Measurements from ENCODE around the gene SPATA45. TPM values are rescaled to one million over a fixed set of nuclear protein-coding genes. Genes with fewer than 3 reads are reported as not detected.

SPATA45 gene
- total and polyA plus RNA-seq, 2 of the 13 experiments (the other 11 are each of a cell fraction or from before 2014, with no cell fraction given): 0.17 to 0.64 TPM

DNA sequence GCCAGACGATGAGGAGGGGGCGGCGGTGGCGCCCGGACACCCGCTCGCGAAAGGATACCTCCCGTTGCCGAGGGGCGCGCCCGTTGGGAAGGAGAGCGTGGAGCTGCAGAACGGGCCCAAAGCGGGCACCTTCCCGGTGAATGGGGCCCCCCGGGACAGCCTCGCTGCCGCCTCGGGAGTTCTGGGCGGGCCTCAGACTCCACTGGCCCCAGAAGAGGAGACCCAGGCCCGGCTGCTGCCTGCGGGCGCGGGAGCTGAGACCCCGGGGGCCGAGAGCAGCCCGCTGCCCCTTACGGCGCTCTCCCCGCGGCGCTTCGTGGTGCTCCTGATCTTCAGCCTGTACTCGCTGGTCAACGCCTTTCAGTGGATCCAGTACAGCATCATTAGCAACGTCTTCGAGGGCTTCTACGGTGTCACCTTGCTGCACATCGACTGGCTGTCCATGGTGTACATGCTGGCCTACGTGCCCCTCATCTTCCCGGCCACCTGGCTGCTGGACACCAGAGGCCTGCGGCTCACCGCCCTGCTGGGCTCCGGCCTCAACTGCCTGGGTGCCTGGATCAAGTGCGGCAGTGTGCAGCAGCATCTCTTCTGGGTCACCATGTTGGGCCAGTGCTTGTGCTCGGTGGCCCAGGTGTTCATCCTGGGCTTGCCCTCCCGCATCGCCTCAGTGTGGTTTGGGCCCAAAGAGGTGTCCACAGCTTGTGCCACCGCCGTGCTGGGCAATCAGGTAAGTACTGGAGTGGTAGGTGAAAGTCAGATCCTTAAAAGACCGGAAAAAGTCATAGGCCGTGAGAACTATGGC, 11.2 kb upstream of the SPATA45 start (continued):
- TF ChIP-seq, protein P1, sequence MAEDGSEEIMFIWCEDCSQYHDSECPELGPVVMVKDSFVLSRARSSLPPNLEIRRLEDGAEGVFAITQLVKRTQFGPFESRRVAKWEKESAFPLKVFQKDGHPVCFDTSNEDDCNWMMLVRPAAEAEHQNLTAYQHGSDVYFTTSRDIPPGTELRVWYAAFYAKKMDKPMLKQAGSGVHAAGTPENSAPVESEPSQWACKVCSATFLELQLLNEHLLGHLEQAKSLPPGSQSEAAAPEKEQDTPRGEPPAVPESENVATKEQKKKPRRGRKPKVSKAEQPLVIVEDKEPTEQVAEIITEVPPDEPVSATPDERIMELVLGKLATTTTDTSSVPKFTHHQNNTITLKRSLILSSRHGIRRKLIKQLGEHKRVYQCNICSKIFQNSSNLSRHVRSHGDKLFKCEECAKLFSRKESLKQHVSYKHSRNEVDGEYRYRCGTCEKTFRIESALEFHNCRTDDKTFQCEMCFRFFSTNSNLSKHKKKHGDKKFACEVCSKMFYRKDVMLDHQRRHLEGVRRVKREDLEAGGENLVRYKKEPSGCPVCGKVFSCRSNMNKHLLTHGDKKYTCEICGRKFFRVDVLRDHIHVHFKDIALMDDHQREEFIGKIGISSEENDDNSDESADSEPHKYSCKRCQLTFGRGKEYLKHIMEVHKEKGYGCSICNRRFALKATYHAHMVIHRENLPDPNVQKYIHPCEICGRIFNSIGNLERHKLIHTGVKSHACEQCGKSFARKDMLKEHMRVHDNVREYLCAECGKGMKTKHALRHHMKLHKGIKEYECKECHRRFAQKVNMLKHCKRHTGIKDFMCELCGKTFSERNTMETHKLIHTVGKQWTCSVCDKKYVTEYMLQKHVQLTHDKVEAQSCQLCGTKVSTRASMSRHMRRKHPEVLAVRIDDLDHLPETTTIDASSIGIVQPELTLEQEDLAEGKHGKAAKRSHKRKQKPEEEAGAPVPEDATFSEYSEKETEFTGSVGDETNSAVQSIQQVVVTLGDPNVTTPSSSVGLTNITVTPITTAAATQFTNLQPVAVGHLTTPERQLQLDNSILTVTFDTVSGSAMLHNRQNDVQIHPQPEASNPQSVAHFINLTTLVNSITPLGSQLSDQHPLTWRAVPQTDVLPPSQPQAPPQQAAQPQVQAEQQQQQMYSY (CRISPR knock-in tag; IDR thresholded peaks at IDR 0.05): no peak
- no peak for TF ChIP-seq BRCA1 (CRISPR knock-in tag; IDR thresholded peaks at IDR 0.05)
- TF ChIP-seq CCDC6 (CRISPR knock-in tag; IDR thresholded peaks at IDR 0.05): 0 out of 2 replicates have a peak, but pooled peaks have one; percentile 68
- TF ChIP-seq ZNF746 (CRISPR knock-in tag; IDR thresholded peaks at IDR 0.05): no peak
- TF ChIP-seq ZBTB38 (CRISPR knock-in tag; IDR thresholded peaks at IDR 0.05): 0 out of 2 replicates have a peak, but pooled peaks have one; percentile 1
- TF ChIP-seq ZNF549 (CRISPR knock-in tag; IDR thresholded peaks at IDR 0.05): no peak
- no peak for TF ChIP-seq LCORL (IDR thresholded peaks at IDR 0.05)
- 0 out of 2 replicates have a peak, but pooled peaks have one; percentile 1 for TF ChIP-seq LCORL (CRISPR knock-in tag; IDR thresholded peaks at IDR 0.05)
- no peak for TF ChIP-seq ZNF570 (CRISPR knock-in tag; IDR thresholded peaks at IDR 0.05; ENCODE audit: borderline replicate concordance)
- TF ChIP-seq, protein P2, sequence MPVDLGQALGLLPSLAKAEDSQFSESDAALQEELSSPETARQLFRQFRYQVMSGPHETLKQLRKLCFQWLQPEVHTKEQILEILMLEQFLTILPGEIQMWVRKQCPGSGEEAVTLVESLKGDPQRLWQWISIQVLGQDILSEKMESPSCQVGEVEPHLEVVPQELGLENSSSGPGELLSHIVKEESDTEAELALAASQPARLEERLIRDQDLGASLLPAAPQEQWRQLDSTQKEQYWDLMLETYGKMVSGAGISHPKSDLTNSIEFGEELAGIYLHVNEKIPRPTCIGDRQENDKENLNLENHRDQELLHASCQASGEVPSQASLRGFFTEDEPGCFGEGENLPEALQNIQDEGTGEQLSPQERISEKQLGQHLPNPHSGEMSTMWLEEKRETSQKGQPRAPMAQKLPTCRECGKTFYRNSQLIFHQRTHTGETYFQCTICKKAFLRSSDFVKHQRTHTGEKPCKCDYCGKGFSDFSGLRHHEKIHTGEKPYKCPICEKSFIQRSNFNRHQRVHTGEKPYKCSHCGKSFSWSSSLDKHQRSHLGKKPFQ (CRISPR knock-in tag; IDR thresholded peaks at IDR 0.05; ENCODE audit: insufficient replicate concordance): peak; percentile 8
- no peak for TF ChIP-seq PCBP2 (optimal IDR thresholded peaks at IDR 0.05; ENCODE audit: low read depth, low read length, poor library complexity, severe bottlenecking)
- TF ChIP-seq SP1 (IDR thresholded peaks at IDR 0.05): no peak
- no peak for TF ChIP-seq SP1 (CRISPR knock-in tag; IDR thresholded peaks at IDR 0.05)
- TF ChIP-seq, protein P3, sequence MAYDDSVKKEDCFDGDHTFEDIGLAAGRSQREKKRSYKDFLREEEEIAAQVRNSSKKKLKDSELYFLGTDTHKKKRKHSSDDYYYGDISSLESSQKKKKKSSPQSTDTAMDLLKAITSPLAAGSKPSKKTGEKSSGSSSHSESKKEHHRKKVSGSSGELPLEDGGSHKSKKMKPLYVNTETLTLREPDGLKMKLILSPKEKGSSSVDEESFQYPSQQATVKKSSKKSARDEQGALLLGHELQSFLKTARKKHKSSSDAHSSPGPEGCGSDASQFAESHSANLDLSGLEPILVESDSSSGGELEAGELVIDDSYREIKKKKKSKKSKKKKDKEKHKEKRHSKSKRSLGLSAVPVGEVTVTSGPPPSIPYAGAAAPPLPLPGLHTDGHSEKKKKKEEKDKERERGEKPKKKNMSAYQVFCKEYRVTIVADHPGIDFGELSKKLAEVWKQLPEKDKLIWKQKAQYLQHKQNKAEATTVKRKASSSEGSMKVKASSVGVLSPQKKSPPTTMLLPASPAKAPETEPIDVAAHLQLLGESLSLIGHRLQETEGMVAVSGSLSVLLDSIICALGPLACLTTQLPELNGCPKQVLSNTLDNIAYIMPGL (CRISPR knock-in tag; IDR thresholded peaks at IDR 0.05; ENCODE audit: borderline replicate concordance in 1 of 2, low read depth in 1 of 2): peak in 1 of 2 experiments; percentile 70; a peak in 2 of 4 replicates
- no peak for TF ChIP-seq ZNF772 (CRISPR knock-in tag; IDR thresholded peaks at IDR 0.05)
- no peak for TF ChIP-seq ZNF274 (CRISPR knock-in tag; IDR thresholded peaks at IDR 0.05)
- no peak for TF ChIP-seq MAF1 (CRISPR knock-in tag; IDR thresholded peaks at IDR 0.05; ENCODE audit: borderline replicate concordance)
- no peak for TF ChIP-seq ZNF44 (CRISPR knock-in tag; IDR thresholded peaks at IDR 0.05)
- TF ChIP-seq JUN (CRISPR knock-in tag; IDR thresholded peaks at IDR 0.05): no peak
- TF ChIP-seq KAT8 (CRISPR knock-in tag; IDR thresholded peaks at IDR 0.05): no peak
- TF ChIP-seq SNAPC2 (CRISPR knock-in tag; IDR thresholded peaks at IDR 0.05): no peak
- peak; percentile 13; the same call in 1 of the 2 replicates for TF ChIP-seq GABPB1 (CRISPR knock-in tag; IDR thresholded peaks at IDR 0.05)
- TF ChIP-seq ZNF761 (CRISPR knock-in tag; conservative IDR thresholded peaks at IDR 0.05): 0 out of 2 replicates have a peak, but pooled peaks have one; percentile 11

Measured in HepG2 (cell line).